CD14-positive monocyte (primary cell): ENCODE results near the gene TTC7B. TPM values are rescaled to one million over a fixed set of nuclear protein-coding genes. Genes with fewer than 3 reads are reported as not detected.

Experiments used
- DNase-seq, 3 donors: peaks; one replicate each; pipeline ENCODE4 v3.0.0-alpha.2; 2011 to 2022
- H2AFZ ChIP-seq: 2 replicates; pipeline ENCODE4 v1.6.0; 2012; ENCODE audit warnings: mild to moderate bottlenecking, low read depth, low read length, inconsistent platforms; ENCODE audit not compliant: insufficient read depth, poor library complexity, severe bottlenecking
- H3K27ac ChIP-seq, 2 donors: 1 replicate in 1 of 2; 2 replicates in 1 of 2; pipeline ENCODE4 v1.5.1; 2012 to 2013; ENCODE audit warnings: low read length in 2 of 2, control low read depth in 1 of 2, inconsistent platforms in 1 of 2, low read depth in 1 of 2, mild to moderate bottlenecking in 1 of 2
- H3K27me3 ChIP-seq, 2 donors: one replicate each; pipeline versions ENCODE4 v1.6.0 to v1.6.1; 2011 to 2013; ENCODE audit warnings: low read length in 2 of 2; ENCODE audit not compliant: control insufficient read depth in 2 of 2, insufficient read depth in 2 of 2
- H3K36me3 ChIP-seq, 2 donors: replicated peaks in 1 of 2; 1 replicate in 1 of 2; 2 replicates in 1 of 2; pipeline versions ENCODE4 v1.5.1 to v1.6.1; 2012 to 2013; ENCODE audit warnings: low read length in 2 of 2, control low read depth in 1 of 2, inconsistent platforms in 1 of 2, mild to moderate bottlenecking in 1 of 2; ENCODE audit not compliant: insufficient read depth in 2 of 2, control insufficient read depth in 1 of 2
- H3K4me1 ChIP-seq, 2 donors: 1 replicate in 1 of 2; 2 replicates in 1 of 2; pipeline versions ENCODE4 v1.5.1 to v1.6.1; 2012 to 2013; ENCODE audit warnings: low read length in 2 of 2, control low read depth in 1 of 2, inconsistent platforms in 1 of 2, mild to moderate bottlenecking in 1 of 2, moderate library complexity in 1 of 2; ENCODE audit not compliant: insufficient read depth in 2 of 2, control insufficient read depth in 1 of 2
- H3K4me2 ChIP-seq: replicated peaks from 2 replicates; pipeline ENCODE3; 2012; ENCODE audit warnings: low read length, moderate library complexity, mild to moderate bottlenecking; ENCODE audit not compliant: poor library complexity, severe bottlenecking; ENCODE audit errors: extremely low read depth
- H3K4me3 ChIP-seq, 3 experiments: fragments of 200-600 bp in 1 of 3; sonication (generic) in 1 of 3; replicated peaks in 1 of 3; 1 replicate in 2 of 3; 2 replicates in 1 of 3; pipeline ENCODE4 v1.5.1; 2011 to 2013; ENCODE audit warnings: low read length in 3 of 3, mild to moderate bottlenecking in 3 of 3, control low read depth in 2 of 3, low read depth in 2 of 3, inconsistent platforms in 1 of 3, moderate library complexity in 1 of 3
- H3K79me2 ChIP-seq: 2 replicates; pipeline ENCODE4 v1.6.0; 2012; ENCODE audit warnings: mild to moderate bottlenecking, control low read depth, inconsistent platforms, low read length, moderate library complexity; ENCODE audit not compliant: insufficient read depth
- H3K9ac ChIP-seq: 2 replicates; pipeline ENCODE4 v1.6.0; 2017; ENCODE audit warnings: low read length, mild to moderate bottlenecking; ENCODE audit not compliant: insufficient read depth, poor library complexity, severe bottlenecking
- H3K9me3 ChIP-seq, 2 donors: replicated peaks in 1 of 2; 1 replicate in 1 of 2; 2 replicates in 1 of 2; pipeline versions ENCODE4 v1.5.1 to v1.6.1; 2012 to 2013; ENCODE audit warnings: low read length in 2 of 2, control low read depth in 1 of 2; ENCODE audit not compliant: control insufficient read depth in 1 of 2, insufficient read depth in 1 of 2
- H4K20me1 ChIP-seq: 2 replicates; pipeline ENCODE4 v1.6.0; 2012; ENCODE audit warnings: mild to moderate bottlenecking, low read length, control low read depth, moderate library complexity; ENCODE audit not compliant: insufficient read depth
- H3K27ac Mint-ChIP-seq, 7 donors: one replicate each; pipeline ENCODE4 v1.8.0; 2020; ENCODE audit warnings: mild to moderate bottlenecking in 7 of 7, mixed read lengths in 7 of 7, moderate library complexity in 6 of 7, inconsistent platforms in 2 of 7
- H3K27me3 Mint-ChIP-seq, 3 donors: one replicate each; pipeline ENCODE4 v1.8.0; 2021 to 2022; ENCODE audit warnings: low read depth in 3 of 3, mild to moderate bottlenecking in 3 of 3, mixed read lengths in 3 of 3, moderate library complexity in 3 of 3, inconsistent platforms in 1 of 3
- H3K36me3 Mint-ChIP-seq, 2 donors: one replicate each; pipeline ENCODE4 v1.8.0; 2020; ENCODE audit warnings: mixed read lengths in 2 of 2, inconsistent platforms in 1 of 2, mild to moderate bottlenecking in 1 of 2
- H3K4me1 Mint-ChIP-seq: one replicate; pipeline ENCODE4 v1.8.0; 2020; ENCODE audit warnings: mild to moderate bottlenecking, mixed read lengths
- H3K4me3 Mint-ChIP-seq, 2 donors: one replicate each; pipeline ENCODE4 v1.8.0; 2020; ENCODE audit warnings: mild to moderate bottlenecking in 2 of 2, mixed read lengths in 2 of 2, moderate library complexity in 1 of 2
- H3K9me3 Mint-ChIP-seq, 7 donors: one replicate each; pipeline ENCODE4 v1.8.0; 2020 to 2022; ENCODE audit warnings: mixed read lengths in 7 of 7, mild to moderate bottlenecking in 6 of 7, moderate library complexity in 6 of 7, inconsistent platforms in 2 of 7
- whole genome bisulfite sequencing: methylation state at CpG from one replicate; pipeline ENCODE4 v1.1.5; 2013; ENCODE audit warnings: missing lambda C conversion rate; ENCODE audit not compliant: insufficient coverage; 5-methylcytosine and 5-hydroxymethylcytosine counted together
- intact Hi-C, 2 donors: fragments of 100-400 bp; cut with micrococcal nuclease; formaldehyde crosslinking; loops; one replicate each; pipeline versions ENCODE4 v1.15.0 to v1.15.1; 2023
- polyA plus RNA-seq, 3 donors: library from polyadenylated mRNA; depleted of rRNA in 1 of 3; unstranded in 2 of 3; stranded (reverse) in 1 of 3; fragments of 300-500 nt in 2 of 3; fragments of >200 nt in 1 of 3; fragmentation: Illumina TruSeq in 2 of 3; gene quantifications; 1 replicate in 2 of 3; 2 replicates in 1 of 3; pipeline ENCODE4 v1.2.3, GENCODE V29; 2012 to 2021
- TF ChIP-seq, protein P1 (sequence below): fragments of 200-600 bp; IDR thresholded peaks from one replicate; pipeline ENCODE4 v1.8.0; 2022; ENCODE audit warnings: antibody characterized with exemption, mild to moderate bottlenecking

Gene TTC7B
- polyA plus RNA-seq, 3 donors, result 0.87 to 2.6 (median 1.2) TPM

DNA sequence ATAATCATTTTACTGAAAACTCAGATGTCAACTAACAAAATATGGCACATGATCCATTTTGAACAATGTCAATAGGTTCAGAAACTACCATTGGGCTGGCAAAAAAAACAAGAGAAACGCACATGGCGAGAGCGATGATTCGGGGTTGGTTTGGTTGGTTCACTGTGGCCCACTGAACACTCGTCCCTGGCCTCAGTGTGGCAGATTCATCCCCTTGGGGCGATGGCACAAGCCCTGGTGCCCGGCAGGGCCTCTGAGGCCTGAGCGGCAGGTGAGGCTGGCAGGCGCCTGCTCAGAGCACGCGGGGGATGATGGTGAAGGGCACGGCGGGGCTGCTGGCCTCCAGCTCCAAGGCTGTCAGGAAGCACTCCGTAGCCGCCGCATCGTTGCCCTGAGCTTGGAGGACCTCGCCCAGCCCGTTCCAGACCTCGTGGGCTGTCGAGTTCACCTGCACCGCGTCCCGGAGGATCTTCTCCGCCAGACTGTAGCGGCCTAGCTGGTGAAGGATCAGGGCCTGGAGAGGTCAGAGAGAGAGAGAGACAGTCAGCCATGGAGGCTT is 275.1 kb downstream of the TTC7B start:
- Mint-ChIP-seq H3K27me3 (peaks cover 0 to 7% (median 1%) of the 10 kb centered on the region in 3 donors), H3K4me1 (no peaks in the 10 kb centered on the region), H3K36me3 (no peaks in the 10 kb centered on the region), H3K4me3 (no peak overlapping the region), H3K27ac (no peak overlapping the region), H3K9me3 (peaks cover 0 to 2% (median 0%) of the 10 kb centered on the region in 7 donors)
- TF ChIP-seq, protein P1, sequence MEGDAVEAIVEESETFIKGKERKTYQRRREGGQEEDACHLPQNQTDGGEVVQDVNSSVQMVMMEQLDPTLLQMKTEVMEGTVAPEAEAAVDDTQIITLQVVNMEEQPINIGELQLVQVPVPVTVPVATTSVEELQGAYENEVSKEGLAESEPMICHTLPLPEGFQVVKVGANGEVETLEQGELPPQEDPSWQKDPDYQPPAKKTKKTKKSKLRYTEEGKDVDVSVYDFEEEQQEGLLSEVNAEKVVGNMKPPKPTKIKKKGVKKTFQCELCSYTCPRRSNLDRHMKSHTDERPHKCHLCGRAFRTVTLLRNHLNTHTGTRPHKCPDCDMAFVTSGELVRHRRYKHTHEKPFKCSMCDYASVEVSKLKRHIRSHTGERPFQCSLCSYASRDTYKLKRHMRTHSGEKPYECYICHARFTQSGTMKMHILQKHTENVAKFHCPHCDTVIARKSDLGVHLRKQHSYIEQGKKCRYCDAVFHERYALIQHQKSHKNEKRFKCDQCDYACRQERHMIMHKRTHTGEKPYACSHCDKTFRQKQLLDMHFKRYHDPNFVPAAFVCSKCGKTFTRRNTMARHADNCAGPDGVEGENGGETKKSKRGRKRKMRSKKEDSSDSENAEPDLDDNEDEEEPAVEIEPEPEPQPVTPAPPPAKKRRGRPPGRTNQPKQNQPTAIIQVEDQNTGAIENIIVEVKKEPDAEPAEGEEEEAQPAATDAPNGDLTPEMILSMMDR, result no peak
- over 99% methylated on average over 23 of the region's 26 CpGs for WGBS
- Histone ChIP-seq H3K27me3 (no peaks in the 10 kb centered on the region), H3K27ac (no peak overlapping the region), H2AFZ (no peak overlapping the region), H3K36me3 (no peaks in the 10 kb centered on the region), H3K4me3 (no peak overlapping the region), H3K79me2 (no peaks in the 10 kb centered on the region), H3K9me3 (no peaks in the 10 kb centered on the region), H4K20me1 (no peaks in the 10 kb centered on the region), H3K4me2 (no peak overlapping the region), H3K4me1 (no peaks in the 10 kb centered on the region), H3K9ac (no peak overlapping the region)
- intact Hi-C loops, result no loop called here
- no peak for DNase-seq

DNA sequence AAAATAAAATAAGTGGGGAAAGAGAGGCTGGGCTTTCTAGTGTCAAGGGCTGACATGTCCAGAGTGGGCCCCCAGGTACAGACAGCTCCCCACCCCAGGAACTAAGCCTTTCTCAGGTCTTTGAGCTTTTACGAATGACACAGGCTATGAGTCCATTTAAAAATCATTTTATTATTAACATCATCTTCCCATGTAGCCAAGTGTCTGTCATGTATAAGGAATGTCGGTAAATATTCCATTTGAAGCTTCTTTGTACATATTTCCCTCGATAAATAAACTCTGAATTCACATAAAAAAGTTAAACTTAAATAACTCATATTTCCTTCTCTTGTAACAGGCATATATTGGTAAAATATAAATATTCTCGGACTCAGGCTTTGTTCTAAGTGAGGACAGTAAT is 275.8 kb downstream of the TTC7B start:
- Histone ChIP-seq H3K79me2 (no peaks in the 10 kb centered on the region), H2AFZ (no peak overlapping the region), H3K27ac (no peak overlapping the region), H3K4me1 (no peaks in the 10 kb centered on the region), H3K9ac (no peak overlapping the region), H3K36me3 (no peaks in the 10 kb centered on the region), H3K4me2 (no peak overlapping the region), H3K4me3 (no peak overlapping the region), H4K20me1 (no peaks in the 10 kb centered on the region), H3K27me3 (no peaks in the 10 kb centered on the region), H3K9me3 (no peaks in the 10 kb centered on the region)
- Mint-ChIP-seq H3K4me1 (no peaks in the 10 kb centered on the region), H3K4me3 (no peak overlapping the region), H3K27me3 (peaks cover under 1 to 7% (median 2%) of the 10 kb centered on the region in 3 donors), H3K36me3 (no peaks in the 10 kb centered on the region), H3K27ac (no peak overlapping the region), H3K9me3 (peaks cover 0 to 5% (median 0%) of the 10 kb centered on the region in 7 donors)
- TF ChIP-seq, protein P1, result no peak
- intact Hi-C loops, result no loop called here
- DNase-seq, result no peak
- WGBS, result 100% methylated on average over 1 of the region's 4 CpGs
